Measurements from ENCODE around the gene COLEC11.

Gene COLEC11

GRCh38 chr2:3648652-3649177 lies 53.8 kb downstream of the COLEC11 start:
- FAIRE-seq = no peak

GRCh38 chr2:3649581-3649980 lies 54.7 kb downstream of the COLEC11 start:
- no peak for DNase-seq (ENCODE audit: insufficient read length, low spot score)
- FAIRE-seq = no peak
- no peak for TF ChIP-seq POLR2A (IDR thresholded peaks at IDR 0.05; ENCODE audit: low read depth, low read length)

More at GRCh38 chr2:3648652-3649177, 53.8 kb downstream of the COLEC11 start:
- no peak for DNase-seq (ENCODE audit: insufficient read length, low spot score)
- TF ChIP-seq POLR2A (IDR thresholded peaks at IDR 0.05; ENCODE audit: low read depth, low read length) = no peak

GRCh38 chr2:3650140-3650920 lies 55.4 kb downstream of the COLEC11 start:
- FAIRE-seq (no peak), DNase-seq (ENCODE audit: insufficient read length, low spot score) (no peak)
- no peak for TF ChIP-seq POLR2A (IDR thresholded peaks at IDR 0.05; ENCODE audit: low read depth, low read length)

- FAIRE-seq = no peak
- DNase-seq (ENCODE audit: insufficient read length, low spot score) = no peak
- no peak for TF ChIP-seq POLR2A (IDR thresholded peaks at IDR 0.05; ENCODE audit: low read depth, low read length)
Observed at GRCh38 chr2:3651691-3652648, 57.1 kb downstream of the COLEC11 start.

GRCh38 chr2:3652896-3653625 lies 58.1 kb downstream of the COLEC11 start:
- DNase-seq (ENCODE audit: insufficient read length, low spot score) (no peak), FAIRE-seq (no peak)
- TF ChIP-seq POLR2A (IDR thresholded peaks at IDR 0.05; ENCODE audit: low read depth, low read length) = no peak

GRCh38 chr2:3654011-3654410 lies 59.1 kb downstream of the COLEC11 start:
- DNase-seq (ENCODE audit: insufficient read length, low spot score) = no peak
- no peak for FAIRE-seq
- TF ChIP-seq POLR2A (IDR thresholded peaks at IDR 0.05; ENCODE audit: low read depth, low read length) = no peak

GRCh38 chr2:3654531-3655225 lies 59.8 kb downstream of the COLEC11 start:
- no peak for DNase-seq (ENCODE audit: insufficient read length, low spot score)
- FAIRE-seq = no peak
- no peak for TF ChIP-seq POLR2A (IDR thresholded peaks at IDR 0.05; ENCODE audit: low read depth, low read length)

- no peak for FAIRE-seq
- DNase-seq (ENCODE audit: insufficient read length, low spot score) = no peak
Observed at GRCh38 chr2:3655871-3656761, 61.2 kb downstream of the COLEC11 start.

GRCh38 chr2:3656762-3657721 lies 62.1 kb downstream of the COLEC11 start:
- TF ChIP-seq POLR2A (IDR thresholded peaks at IDR 0.05; ENCODE audit: low read depth, low read length) = no peak
- DNase-seq (ENCODE audit: insufficient read length, low spot score) = no peak
- FAIRE-seq = no peak

More at GRCh38 chr2:3655871-3656761, 61.2 kb downstream of the COLEC11 start:
- TF ChIP-seq POLR2A (IDR thresholded peaks at IDR 0.05; ENCODE audit: low read depth, low read length) = no peak

GRCh38 chr2:3657881-3658280 lies 63.0 kb downstream of the COLEC11 start, which contains the start of gene ALLC:
ALLC (plus strand) TSS chr2:3658200; CDS start chr2:3671158, 12,958 bp downstream.
- TF ChIP-seq POLR2A (IDR thresholded peaks at IDR 0.05; ENCODE audit: low read depth, low read length) = no peak
- FAIRE-seq (no peak), DNase-seq (ENCODE audit: insufficient read length, low spot score) (no peak)
